DND-41 (cell line): ENCODE data around the gene KRT6C.

Source experiments
- CTCF ChIP-seq: IDR thresholded peaks from 2 replicates; pipeline ENCODE4 v1.5.1; 2012; ENCODE audit warnings: borderline replicate concordance, low read length, moderate library complexity, mild to moderate bottlenecking; ENCODE audit not compliant: poor library complexity, severe bottlenecking; ENCODE audit errors: extremely low read depth
- EZH2 ChIP-seq: IDR thresholded peaks from 3 replicates; pipeline ENCODE4 v1.6.1; 2012; ENCODE audit warnings: borderline replicate concordance, low read depth, mild to moderate bottlenecking, moderate library complexity, low read length, inconsistent platforms; ENCODE audit not compliant: severe bottlenecking

- TF ChIP-seq CTCF (no peak), EZH2 (no peak)
These were observed 48.9 kb upstream of the KRT6C start for GRCh38 chr12:52522346-52523011.
